GM20000 (cell line): ENCODE results near the gene BYSL.

Experiments used
- DNase-seq: peaks from one replicate; pipeline ENCODE4 v3.0.0; 2012; ENCODE audit warnings: low spot score
- TF ChIP-seq, protein P1 (sequence below): IDR thresholded peaks from 2 replicates; pipeline ENCODE4 v1.5.1; 2012; ENCODE audit warnings: mild to moderate bottlenecking, control low read depth; ENCODE audit errors: extremely low read depth, missing control alignments

The BYSL gene

GRCh38 chr6:41943456-41943855, 22.2 kb downstream of the BYSL start:
- DNase-seq = no peak

DNA sequence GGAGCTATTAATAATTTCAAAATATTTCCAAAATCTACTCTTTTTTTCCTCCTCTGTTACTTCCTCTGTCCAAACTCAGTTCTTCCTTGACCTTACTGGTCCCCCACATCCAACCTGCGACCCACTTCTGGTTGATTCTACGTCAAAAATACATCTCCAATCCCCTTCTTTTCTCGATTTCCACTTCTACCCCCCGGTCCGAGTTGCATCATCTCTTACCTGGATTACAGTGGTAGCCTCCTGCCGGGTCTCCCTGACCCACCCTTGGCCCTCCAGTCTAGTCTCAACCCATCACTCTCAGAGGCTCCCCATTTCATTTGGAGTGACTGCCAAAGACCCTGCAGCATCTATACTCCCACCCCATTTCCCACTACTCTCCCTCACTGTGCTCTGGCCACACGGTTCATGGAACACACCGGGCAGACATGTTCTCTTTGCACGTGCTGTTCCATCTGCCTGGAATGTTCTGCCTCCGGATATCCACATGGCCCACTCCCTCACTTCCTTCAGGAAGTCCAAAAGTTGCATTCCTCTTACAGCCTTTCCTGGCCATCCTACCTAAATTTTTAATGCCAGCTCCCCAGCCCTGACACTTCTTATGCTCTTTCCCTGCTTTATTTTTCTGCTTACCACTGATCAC, 26.4 kb downstream of the BYSL start:
- DNase-seq = no peak
- TF ChIP-seq, protein P1, sequence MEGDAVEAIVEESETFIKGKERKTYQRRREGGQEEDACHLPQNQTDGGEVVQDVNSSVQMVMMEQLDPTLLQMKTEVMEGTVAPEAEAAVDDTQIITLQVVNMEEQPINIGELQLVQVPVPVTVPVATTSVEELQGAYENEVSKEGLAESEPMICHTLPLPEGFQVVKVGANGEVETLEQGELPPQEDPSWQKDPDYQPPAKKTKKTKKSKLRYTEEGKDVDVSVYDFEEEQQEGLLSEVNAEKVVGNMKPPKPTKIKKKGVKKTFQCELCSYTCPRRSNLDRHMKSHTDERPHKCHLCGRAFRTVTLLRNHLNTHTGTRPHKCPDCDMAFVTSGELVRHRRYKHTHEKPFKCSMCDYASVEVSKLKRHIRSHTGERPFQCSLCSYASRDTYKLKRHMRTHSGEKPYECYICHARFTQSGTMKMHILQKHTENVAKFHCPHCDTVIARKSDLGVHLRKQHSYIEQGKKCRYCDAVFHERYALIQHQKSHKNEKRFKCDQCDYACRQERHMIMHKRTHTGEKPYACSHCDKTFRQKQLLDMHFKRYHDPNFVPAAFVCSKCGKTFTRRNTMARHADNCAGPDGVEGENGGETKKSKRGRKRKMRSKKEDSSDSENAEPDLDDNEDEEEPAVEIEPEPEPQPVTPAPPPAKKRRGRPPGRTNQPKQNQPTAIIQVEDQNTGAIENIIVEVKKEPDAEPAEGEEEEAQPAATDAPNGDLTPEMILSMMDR = no peak

More at GRCh38 chr6:41943456-41943855, 22.2 kb downstream of the BYSL start:
- TF ChIP-seq, protein P1 = no peak

DNA sequence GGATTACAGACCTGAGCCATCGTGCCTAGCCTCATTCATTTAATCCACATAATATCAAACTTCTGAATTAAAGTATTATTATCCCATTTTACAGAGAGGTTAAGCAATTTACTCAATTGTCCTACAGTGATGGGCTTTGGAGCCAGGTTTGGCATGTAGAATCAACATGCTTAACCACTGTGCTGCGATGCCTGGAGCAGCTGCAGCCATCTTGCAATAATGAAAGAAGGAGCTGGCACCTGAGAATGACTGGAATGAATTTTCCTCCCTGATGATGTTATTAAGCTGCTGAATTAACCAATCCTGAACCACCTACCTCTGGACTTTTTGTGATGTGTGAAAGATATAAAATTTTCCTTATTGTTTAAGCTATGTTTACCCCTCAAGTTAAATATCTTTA, 33.4 kb downstream of the BYSL start:
- no peak for DNase-seq
- TF ChIP-seq, protein P1 = no peak

GRCh38 chr6:41955412-41955811, 34.1 kb downstream of the BYSL start:
- TF ChIP-seq, protein P1 = no peak
- no peak for DNase-seq

DNA sequence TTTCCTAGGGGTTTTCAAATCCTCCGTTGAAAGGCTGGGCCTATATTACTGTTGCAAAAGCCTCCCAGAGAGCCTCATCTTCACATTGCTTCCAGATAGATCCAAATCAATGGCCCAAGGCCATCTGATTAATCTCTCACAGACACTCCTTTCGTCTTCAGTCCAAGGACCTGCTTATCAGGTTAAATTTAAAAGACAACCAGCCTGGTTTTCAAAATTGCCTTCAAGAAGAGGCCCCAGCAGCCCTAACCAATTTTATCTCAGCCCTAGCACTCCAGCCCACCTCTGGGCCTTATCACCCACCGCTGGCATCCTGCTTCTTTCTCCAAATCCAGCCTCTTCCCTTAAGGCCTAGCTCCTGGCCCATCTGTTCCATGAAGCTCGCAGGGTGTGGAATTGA, 35.8 kb downstream of the BYSL start:
- TF ChIP-seq, protein P1 = no peak
- DNase-seq = no peak

DNA sequence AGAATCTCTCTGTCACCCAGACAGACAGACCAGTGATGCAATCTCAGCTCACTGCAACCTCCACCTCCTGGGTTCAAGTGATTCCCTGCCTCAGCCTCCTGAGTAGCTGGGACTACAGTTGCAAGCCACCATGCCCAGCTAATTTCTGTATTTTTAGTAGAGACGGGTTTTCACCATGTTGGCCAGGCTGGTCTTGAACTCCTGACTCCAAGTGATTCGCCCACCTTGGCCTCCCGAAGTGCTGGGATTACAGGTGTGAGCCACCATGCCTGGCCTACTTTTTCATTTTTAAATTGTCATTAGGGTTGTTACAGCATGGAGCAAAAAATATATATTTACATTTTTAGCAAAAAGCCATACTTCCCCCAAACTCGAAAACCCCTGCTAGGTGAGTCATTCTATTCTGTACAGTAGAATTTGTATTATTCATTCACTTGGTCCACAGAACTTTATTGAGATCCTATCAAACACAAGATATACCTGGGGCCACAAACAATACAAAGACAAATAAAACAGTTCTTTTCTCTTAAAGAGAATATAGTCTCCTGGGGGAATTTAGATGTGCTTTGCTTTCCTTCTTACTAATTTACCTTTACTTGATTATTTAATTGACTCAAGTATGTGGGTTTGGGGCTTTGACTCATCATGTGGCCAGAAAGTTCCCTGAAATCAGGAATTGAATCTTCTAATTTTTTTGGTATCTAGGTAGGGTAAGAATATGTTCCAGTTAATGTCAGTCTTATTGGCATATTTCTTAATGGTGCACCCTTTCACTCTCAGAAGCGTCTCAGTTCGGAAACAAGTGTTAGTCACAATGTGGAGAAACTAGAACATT, 36.9 kb downstream of the BYSL start:
- TF ChIP-seq, protein P1 = no peak
- no peak for DNase-seq

DNA sequence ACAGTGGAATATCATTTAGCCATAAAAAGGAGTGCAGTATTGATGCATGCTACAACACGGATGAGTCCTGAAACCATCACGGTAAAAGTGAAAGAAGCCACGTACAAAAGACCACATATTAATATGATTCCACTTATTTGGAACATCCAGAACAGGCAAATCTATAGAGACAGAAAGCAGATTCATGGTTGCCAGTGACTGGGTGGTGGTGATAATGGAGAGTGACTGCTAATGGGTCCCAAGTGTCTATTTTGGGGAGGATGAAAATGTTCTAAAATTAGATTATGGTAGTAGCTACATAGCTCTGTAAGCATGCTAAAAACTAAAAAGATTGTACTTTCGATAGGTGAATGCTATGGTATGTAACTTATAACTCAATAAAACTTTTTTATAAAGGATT, 38.7 kb downstream of the BYSL start:
- no peak for DNase-seq
- TF ChIP-seq, protein P1 = no peak
